Activated CD8-positive, alpha-beta memory T cell treated with anti-CD3 and anti-CD28 coated beads, Interleukin-2, amount 50 U/mL, for 1 hour (primary cell): ENCODE data around the gene TEX48.

Experiments used
- DNase-seq: peaks from one replicate; pipeline ENCODE4 v3.0.0-alpha.2; 2020; ENCODE audit errors: extremely low read depth

The TEX48 gene

GRCh38 chr9:114681594-114682332, at the start of gene TEX48:
Gene TEX48, minus strand, starts transcription at chr9:114682192. Its CDS starts 10,469 bp downstream, at chr9:114671723.
- peak; percentile 59 for DNase-seq

- no peak for DNase-seq
Observed at GRCh38 chr9:114731701-114732100, 49.7 kb upstream of the TEX48 start.

DNA sequence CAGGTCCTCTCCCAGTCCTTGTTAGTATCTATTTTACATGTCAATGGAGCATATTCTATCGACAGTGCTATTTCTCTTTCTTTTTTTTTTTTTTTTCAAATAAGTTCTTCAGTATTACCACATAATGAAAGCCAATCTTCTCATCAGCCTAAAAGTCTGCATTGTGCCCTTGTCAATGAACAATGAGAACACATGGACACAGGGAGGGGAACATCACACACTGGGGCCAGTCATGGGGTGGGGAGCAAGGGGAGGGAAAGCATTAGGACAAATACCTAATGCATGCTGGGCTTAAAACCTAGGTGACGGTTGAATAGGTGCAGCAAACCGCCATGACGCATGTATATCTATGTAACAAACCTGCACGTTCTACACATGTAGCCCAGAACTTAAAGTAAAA, 47.7 kb upstream of the TEX48 start:
- no peak for DNase-seq

DNA sequence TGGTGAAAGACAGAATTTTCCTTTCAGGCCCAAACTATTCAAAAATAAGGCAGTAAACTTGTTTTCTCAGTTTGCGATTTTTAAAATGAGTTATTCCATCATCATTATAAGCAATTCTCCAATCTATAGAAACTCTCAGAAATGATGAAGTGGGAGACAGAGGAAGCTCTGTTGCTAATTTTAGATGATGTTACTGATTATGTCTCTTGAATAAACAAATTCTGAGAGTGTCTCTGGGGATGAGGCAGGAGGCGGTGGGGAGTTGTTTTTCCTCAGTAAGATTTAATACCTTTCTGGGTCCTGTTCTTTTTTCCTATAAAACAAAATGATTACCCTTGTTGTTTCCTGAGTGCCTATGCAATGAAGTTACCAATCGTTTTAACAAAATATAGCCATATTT, 43.9 kb upstream of the TEX48 start:
- no peak for DNase-seq

GRCh38 chr9:114724744-114725143, 42.8 kb upstream of the TEX48 start:
- no peak for DNase-seq

DNA sequence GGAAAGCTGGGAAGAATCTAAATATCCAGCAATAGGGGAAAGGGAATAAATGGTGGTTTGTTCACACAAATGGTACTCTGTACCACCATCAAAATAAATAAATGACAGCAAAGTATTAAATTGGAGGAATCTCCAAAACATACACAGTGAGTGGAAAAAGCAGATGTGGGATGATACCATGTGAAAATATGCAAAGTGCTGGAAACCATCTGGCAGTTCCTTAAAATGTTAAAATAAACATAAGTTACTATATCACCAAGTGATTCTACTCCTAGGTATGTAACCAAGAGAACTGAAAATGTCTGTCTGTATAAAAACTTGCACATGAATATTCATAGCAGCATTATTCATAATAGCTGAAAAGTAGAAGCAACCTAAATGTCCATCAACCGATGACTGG, 41.9 kb upstream of the TEX48 start:
- DNase-seq = no peak

- no peak for DNase-seq
Observed at GRCh38 chr9:114722937-114723620, 41.1 kb upstream of the TEX48 start.

DNA sequence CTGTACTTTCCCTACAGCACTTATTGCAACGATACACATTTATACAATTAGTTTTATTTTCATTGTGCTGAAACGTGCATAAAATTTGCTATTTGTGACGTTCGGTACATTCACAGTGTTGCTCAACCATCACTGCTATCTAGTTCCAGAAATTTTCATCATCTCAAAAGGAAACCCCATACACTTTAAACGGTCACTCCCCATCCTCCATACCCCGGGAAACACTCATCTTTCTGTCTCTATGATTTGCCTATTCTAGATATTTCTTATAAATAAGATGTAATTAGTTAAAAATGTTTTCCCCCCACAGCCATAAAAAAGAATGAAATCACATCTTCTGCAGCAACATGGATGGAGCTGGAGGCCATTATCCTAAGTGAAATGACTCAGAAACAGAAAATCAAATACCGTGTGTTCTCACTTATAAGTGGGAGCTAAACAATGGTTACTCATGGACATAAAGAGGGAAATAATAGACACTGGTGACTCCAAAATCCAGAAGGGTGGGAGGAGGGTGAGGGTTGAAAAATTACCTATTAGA, 40.2 kb upstream of the TEX48 start:
- DNase-seq = no peak

GRCh38 chr9:114721491-114722079, 39.6 kb upstream of the TEX48 start:
- no peak for DNase-seq

GRCh38 chr9:114720086-114720676, 38.2 kb upstream of the TEX48 start:
- no peak for DNase-seq

DNA sequence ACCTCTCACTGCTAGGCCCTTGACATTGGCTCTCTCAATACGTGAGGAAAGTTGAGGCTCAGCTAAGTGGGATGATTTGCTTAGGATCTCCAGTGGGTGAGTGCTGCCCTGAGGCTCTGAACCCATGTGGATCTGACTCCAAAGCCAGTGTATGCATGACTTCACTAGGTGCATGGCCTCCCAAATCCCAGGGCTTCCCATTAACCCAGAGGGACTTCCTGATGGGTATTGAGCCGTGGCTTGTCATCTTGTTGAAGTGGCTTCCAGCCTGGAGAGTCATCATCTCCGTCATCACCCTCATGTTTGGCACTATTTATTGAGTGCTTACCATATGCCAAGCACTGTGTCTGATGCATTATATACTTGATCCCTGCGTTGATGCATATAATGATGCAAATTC, 37.3 kb upstream of the TEX48 start:
- no peak for DNase-seq

GRCh38 chr9:114718801-114719221, 36.8 kb upstream of the TEX48 start:
- peak; percentile 20 for DNase-seq

DNA sequence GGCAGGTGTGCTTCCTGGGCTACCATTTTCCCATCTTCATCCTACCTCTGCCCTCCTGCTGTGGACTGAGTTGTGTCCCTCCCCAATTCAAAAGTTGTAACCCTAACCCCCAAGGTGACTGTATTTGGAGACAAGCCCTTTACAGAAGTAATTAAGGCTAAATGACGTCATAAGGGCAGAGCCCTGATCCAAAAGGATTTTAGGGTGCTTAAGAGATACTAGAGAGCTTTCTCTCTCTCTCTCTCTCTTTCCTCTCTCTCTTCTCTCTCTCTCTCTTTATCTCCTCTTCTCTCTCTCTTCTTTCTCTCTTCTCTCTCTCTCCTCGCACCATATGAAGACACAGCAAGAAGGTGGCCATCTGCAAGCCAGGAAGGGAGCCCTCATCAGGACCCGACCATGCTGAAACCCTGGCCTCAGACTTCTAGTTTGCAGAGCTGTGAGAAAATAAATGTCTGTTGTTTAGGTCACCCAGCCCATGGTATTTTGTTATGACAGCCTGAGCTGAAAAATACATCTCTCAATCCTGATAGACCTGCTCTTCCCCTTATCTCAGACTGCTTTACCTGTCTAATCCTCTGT, 36.0 kb upstream of the TEX48 start:
- no peak for DNase-seq

DNA sequence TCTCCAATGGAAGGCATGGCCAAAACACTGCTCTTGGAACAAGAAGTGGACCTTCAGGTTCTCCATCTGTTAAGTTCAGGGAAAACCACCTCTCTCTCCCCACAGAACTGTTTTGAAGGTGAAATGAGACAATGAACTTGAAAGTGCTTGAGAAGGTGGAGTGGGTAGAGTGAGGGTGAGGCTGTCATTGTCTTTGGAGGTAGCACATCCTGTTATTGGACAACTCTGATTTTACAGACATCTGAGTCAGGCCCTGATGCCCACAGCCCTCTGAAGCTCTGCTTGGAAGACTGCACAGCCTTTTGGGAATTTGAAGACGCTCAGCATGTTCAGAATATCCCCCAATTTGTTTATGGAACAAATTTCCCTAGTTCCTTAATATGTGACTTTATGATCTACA, 27.6 kb upstream of the TEX48 start:
- DNase-seq = no peak

DNA sequence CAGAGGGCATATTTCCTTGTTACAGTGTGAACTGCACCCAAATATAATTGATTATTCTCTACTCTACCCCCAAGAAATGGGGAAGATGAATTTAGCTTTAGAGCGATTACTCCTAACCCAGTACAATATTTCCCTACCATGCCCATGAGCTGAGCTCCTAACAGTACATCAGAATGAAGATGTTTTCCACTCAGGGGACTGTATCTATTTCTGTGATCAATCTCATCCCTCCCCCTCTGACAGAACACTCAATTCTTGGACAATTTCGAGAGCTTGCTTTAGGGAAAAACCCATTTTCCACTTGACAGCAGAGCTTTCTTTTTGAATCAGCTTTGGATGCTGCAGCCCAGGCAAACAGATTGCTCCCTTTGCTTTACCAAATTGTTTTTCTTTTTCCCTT, 24.7 kb upstream of the TEX48 start:
- no peak for DNase-seq

GRCh38 chr9:114701988-114702387, 20.0 kb upstream of the TEX48 start:
- DNase-seq = no peak

DNA sequence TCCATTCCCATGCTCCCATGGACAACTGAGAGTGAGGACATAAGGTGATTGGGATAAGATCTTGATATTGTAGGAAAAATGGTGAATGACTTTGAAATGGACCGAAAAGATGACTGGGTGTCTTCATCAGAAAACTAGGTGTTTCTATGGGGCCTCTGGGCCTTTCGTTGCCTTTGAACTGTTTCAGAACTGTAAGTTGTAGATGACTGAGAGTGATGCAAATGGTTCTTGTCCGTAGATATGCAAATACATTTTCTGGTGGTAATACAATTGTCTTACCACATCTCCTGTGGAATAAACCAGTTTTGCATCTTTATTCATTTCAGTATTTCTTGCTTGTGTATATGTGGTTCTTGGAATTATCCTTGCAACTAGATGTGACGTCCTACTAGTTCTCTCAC, 16.0 kb upstream of the TEX48 start:
- DNase-seq = no peak

GRCh38 chr9:114696814-114697544, 15.0 kb upstream of the TEX48 start:
- DNase-seq = no peak

DNA sequence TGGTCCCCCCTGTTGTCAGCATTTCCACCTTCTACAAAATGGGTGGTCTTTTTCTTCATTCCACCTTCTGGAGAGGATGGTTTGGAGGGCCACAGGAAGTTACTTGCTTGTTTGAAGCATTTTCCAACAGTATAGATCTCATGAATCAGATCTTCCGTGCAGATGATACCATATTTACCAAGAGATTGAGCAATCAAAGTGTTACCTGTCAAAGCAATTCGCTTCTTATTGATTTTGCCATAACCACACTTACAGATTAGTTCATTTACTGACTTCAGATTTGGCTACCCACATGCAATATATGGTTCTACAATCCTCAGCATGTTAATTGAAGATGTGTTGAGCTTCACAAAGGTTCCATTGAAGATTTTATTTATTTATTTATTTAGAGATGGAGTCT, 14.0 kb upstream of the TEX48 start:
- no peak for DNase-seq

GRCh38 chr9:114694719-114695269, 12.8 kb upstream of the TEX48 start:
- DNase-seq = no peak

GRCh38 chr9:114694146-114694545, 12.2 kb upstream of the TEX48 start:
- DNase-seq = no peak
